Endometrial microvascular endothelial cells (primary cell): ENCODE measurements around the gene CEP68. TPM values are rescaled to one million over a fixed set of nuclear protein-coding genes. Genes with fewer than 3 reads are reported as not detected.
"Not testable (repeated sequence)": the region's sequence is repeated elsewhere in the genome, so short reads cannot be mapped to it uniquely, and the experiment has no call there.

Experiments used
- in situ Hi-C: cut with HindIII; loops from 2 replicates; pipeline ENCODE4 v1.10.0; 2017; ENCODE audit warnings: low sequenced_read_pairs, low pct_unique_long_range_greater_than_20kb; ENCODE audit errors: inconsistent ontology term
- total RNA-seq: library from RNA; depleted of rRNA; stranded (reverse); fragments of >200 nt; gene quantifications from one replicate; pipeline ENCODE4 v1.2.3, GENCODE V29; 2015; ENCODE audit errors: inconsistent ontology term

The CEP68 gene
- total RNA-seq: 7.3 TPM

DNA sequence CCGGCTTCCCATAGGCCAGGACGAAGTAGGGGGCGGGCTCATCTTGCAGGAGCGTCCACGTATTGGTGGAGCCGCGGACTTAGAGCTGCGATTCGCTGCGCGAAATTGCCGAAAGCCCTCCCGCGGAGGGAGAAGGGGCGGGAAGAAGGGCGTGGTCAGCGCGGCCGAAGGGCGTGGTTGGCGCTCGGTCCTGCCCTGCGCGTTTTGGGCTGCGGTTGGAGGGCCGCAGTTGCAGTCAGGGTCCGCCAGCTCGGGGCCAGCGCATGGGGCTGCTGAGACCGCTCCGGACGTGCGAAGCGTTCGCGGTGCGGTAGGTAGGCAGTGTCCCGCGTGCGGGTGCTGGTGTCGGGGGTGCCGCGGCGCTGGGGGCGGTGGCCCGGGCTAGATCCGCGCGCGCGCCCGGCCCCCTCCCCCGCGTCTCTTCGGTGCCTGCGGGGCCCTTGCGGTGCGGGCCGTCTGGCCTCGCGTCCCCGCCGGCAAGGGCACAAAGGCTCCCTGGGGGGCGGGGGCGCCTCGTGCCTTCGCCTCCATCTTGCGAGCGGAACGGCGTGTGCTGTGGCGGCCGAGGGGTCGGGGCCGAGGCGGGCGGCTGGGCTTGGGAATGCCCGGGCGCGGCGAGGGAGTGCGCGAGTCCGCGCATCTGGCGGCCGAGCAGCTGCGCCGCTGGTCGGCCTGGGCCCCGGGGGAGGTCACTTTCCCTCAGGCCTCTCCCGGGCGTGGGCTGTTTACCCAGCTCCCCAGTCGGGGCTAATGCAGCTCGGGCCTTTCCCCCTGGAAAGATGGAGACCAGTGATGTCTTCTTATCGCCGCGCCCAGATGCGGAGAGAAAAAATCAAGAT lies at the start of gene CEP68:
CEP68 (plus strand) TSS at position 202 of the 839 bp plus-strand sequence. CDS start 13,029 bp downstream, outside the sequence.
- in situ Hi-C loops: no loop called here

DNA sequence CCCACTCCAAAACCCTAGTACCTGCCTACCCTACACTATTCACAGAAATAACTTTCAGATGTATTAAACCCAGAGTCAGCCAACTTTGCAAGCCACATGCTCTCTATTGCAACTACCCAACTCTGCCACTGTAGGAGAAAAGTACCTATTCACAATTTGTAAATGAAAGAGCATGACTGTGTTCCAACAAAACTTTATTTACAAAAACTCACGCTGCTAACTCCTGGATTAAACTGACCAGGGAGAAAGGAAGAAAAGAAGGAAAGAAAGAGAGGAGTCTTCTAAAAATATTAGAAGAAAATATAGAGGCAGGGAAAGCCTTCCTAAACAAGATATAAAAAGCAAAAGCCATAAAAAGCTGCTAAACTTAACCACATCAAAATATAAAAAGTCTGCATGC lies 42.4 kb upstream of the CEP68 start:
- in situ Hi-C loops: no loop called here

- in situ Hi-C loops: no loop called here
Observed at GRCh38 chr2:65015731-65016130, 40.5 kb upstream of the CEP68 start.

DNA sequence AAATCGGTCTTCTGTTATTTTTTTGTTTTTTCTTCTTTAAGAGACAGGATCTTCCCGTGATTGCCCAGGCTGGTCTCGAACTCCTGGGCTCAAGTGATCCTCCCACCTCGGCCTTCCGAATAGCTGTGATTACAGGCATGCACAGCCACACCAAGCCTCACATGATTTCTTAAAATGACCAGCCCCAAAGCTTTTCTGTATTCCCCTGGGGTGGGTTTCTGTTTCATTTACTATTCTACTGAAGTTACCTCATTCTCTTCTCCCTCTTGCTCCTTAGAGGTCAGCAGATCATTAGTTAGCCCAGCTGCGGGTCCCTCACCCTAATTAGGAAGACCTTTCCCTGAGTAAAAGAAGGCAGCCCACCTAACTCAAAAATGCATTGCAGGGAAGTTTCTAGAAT lies 39.4 kb upstream of the CEP68 start:
- in situ Hi-C loops: no loop called here

GRCh38 chr2:65017335-65017734 lies 38.9 kb upstream of the CEP68 start:
- in situ Hi-C loops: no loop called here

GRCh38 chr2:65018141-65018582 lies 38.1 kb upstream of the CEP68 start:
- in situ Hi-C loops: no loop called here

- in situ Hi-C loops: no loop called here
Observed at GRCh38 chr2:65019010-65019409, 37.2 kb upstream of the CEP68 start.

DNA sequence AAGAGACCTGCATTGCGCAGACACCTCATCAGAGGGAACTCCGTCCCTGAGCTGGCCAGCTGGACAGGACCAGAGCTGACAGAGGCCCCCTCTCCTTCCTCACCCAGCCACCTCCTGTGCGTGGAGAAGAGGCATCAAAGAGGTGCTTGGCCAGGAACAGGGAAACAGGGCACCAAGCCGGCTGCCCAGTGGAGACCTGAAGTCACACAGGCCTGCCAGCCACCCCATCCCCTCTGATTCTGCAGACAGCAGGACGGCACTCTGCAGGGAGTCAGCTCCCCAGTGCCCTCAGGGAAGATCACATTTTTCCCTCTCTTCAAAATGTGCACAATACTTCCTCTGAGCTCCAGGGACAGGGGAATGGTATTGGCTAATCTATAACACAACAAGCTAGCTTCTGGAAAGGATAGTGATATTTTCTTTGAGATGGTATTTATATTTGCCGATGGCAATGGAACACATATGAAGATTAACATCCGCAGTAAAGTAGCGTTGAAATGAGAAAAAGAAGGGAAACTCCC lies 36.5 kb upstream of the CEP68 start:
- in situ Hi-C loops: no loop called here

DNA sequence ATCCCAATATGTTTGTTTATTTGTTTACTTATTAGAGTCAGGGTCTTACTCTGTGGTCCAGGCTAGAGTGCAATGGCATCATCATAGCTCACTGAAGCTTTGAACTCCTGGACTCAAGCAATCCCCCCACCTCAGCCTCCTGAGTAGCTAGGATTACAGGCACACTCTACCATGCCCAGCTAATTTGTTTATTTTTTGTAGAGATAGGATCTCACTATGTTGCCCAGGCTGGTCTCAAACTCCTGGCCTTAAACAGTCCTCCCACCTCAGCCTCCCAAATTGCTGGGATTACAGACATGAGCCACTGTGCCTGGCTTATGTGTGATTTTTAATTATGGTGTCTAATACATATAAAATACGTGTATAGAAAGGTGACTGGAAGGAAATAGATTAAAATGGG lies 36.0 kb upstream of the CEP68 start:
- in situ Hi-C loops: not testable (repeated sequence)

DNA sequence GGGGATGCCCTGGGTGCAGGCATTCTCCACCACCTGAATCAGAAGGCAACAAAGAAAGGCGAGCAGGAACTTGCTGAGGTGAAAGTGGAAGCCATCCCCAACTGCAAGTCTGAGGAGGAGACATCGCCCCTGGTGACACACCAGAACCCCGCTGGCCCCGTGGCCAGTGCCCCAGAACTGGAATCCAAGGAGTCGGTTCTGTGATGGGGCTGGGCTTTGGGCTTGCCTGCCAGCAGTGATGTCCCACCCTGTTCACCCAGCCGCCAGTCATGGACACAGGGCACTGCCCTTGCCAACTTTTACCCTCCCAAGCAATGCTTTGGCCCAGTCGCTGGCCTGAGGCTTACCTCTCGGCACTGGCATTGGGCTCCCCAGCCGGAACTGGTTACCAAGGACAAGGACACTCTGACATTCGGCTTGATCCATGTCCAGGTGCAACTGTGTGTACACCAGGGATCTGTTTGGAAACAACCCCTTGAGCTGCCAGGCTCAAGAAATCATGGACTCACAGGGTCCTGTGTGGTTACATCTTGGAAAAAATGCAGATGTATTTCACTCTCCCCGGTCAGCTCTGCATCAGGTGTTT lies 35.2 kb upstream of the CEP68 start:
- in situ Hi-C loops: no loop called here

- in situ Hi-C loops: no loop called here
Observed at GRCh38 chr2:65021709-65022108, 34.5 kb upstream of the CEP68 start.

DNA sequence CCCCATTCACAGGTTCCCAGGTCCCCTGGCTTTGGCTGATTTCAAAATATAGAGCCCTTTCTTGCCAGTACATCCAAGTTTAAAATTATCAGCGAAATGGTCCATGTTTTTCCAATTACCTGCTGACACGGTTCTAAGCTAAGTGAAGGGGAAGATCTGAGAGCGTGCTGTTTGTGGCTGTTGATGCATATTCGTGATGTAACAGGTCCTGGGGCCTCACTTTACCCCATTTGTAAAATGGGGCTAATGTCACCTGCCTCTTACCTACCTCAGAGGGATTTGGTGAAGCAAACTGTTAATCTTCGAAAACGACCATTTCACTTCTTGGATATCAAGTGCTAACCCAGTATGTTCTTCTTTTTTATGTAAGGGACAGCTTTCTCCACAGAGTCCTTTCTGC lies 34.0 kb upstream of the CEP68 start:
- in situ Hi-C loops: no loop called here

- in situ Hi-C loops: no loop called here
Observed at GRCh38 chr2:65023742-65024141, 32.5 kb upstream of the CEP68 start.

- in situ Hi-C loops: no loop called here
Observed at GRCh38 chr2:65024149-65024829, 31.9 kb upstream of the CEP68 start.

DNA sequence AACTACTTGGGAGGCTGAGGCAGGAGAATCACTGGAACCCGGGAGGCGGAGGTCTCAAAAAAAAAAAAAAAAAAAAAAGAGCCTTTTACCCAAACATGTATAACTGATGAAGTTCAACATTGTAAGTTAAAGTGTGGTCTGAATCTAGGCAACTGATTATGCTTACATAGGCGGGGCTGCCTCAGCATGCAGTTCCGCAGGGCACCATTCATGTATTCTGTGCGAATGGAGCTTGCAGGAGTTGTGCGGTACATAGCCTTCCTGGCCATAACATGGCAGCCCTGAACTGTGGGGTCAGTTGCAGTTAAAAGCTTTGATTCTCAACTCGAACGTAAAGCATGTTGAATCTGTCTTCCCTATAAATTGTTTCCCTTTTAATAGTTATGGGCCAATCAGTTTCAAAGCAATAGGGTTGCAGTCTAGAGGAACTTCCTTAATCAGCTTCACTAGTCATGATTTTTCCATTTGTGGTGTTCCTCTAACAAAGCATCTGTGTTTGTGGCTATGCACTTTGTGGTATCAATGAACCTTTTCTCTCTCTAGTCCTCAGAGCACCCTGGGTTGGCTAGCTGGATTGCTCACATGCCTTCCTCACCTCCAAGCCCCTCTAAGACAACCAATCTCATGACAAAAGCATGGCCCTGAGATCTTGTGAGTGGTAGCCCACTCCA lies 30.6 kb upstream of the CEP68 start:
- in situ Hi-C loops: no loop called here

- in situ Hi-C loops: no loop called here
Observed at GRCh38 chr2:65026154-65026553, 30.1 kb upstream of the CEP68 start.

DNA sequence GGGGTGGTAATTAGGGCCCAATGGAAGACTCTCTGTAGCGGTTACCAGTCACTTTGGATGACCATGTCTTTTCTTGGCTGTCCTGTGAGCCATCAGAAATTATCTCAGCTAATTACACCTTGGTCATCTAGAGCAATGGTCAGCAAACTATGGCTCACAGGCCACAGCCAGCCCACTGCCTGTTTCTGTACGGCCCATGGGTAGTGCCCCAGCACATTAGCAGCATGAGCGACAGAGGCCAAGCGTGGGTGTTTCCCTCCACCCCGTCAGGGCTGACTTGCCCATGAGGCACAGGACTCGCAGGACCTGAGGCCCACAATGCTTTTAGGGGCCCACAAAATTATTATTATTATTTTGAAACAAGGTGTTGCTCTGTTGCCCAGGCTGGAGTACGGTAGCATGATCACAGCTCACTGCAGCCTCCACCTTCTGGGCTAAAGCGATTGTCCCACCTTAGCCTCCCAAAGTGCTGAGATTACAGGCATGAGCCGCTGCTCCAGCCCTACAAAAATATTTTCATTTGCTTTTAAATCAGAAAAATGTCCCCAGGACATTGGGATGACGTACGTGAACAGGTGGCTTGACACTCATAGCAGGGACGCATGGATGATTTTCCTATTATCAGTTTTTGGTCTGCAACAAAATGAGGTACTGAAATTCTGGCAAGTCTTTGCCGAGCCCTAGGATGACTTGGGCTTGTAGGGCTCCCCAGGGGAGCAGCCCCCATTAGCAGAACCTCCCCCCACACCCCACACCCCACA lies 29.3 kb upstream of the CEP68 start:
- in situ Hi-C loops: no loop called here

DNA sequence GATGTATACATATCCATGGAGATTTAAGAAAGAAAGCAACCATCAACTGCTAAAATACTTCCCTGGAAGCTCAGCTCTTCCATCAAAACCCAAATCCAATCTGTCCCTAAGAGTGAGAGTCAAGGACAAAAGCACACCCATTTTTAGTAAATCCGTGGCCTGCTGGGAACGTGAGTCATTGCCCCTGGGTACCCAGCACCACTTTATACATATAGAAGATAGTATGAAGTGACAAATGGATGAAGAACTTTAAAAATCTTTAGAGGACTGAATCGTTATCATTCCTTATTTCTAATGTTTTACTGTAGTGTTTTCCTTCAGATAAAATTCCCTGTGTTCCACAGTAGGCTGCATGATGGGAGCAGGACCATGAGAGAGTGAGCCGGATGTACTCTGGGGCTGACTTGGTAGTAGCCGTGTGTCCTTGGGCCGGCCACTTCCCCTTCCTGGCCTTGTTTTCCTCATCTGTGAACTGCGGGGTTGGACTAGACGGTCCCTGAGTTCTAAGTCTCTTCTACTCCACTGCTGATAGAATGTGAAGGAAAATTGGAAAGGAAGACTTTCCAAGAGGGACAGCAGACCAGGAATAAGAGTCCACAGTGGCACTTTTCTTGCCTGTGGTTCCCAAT lies 28.5 kb upstream of the CEP68 start:
- in situ Hi-C loops: no loop called here
